ENCODE measurements around the gene TMEM54. TPM values are rescaled to one million over a fixed set of nuclear protein-coding genes. Genes with fewer than 3 reads are reported as not detected.

Gene TMEM54
- total and polyA plus RNA-seq, 9 of the 15 experiments (the other 6 are each of a cell fraction or from before 2014, with no cell fraction given) = 1.00 to 16.2 (median 8.2) TPM

DNA sequence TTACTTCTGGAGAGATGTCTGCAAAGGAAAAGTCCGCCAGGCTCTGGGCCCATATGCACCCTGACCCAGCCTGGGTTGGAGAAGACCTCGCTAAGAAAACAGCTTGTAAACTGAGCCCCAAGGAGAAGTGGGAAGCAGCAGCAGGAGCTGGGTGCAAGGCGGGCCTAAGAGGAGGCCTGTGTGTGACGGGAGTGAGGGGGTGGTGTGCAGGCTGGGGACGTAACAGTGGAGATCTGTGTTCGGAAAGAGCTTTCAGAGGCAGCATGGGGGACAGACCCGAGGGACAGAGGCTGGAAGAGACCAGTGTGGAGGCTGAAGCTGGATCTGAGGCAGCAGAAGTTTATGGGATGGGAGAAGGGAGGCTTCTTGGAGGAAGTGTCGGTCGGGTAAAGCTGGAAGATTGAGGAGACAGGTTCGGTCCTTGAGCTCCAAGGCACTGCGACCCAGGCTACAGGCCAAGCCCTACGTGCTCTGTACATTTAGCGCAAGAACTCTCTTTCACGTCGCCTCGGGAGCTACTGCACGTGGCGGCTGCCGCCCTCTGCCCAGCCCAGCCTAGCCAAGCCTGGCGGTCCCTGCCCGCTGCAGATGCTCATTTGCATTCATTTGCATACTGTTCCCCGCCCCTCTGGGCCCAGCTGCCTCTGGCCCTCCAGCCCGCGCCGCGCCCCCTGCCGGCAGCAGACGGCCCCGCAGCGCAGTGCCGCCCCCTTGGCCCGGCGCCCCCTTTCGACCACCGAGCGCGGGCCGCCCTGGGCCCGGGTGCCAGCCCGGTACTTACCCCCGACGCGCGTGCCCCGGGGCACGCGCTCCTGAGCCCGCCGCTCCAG, 8.6 kb downstream of the TMEM54 start (continued):
- TF ChIP-seq, protein P1, sequence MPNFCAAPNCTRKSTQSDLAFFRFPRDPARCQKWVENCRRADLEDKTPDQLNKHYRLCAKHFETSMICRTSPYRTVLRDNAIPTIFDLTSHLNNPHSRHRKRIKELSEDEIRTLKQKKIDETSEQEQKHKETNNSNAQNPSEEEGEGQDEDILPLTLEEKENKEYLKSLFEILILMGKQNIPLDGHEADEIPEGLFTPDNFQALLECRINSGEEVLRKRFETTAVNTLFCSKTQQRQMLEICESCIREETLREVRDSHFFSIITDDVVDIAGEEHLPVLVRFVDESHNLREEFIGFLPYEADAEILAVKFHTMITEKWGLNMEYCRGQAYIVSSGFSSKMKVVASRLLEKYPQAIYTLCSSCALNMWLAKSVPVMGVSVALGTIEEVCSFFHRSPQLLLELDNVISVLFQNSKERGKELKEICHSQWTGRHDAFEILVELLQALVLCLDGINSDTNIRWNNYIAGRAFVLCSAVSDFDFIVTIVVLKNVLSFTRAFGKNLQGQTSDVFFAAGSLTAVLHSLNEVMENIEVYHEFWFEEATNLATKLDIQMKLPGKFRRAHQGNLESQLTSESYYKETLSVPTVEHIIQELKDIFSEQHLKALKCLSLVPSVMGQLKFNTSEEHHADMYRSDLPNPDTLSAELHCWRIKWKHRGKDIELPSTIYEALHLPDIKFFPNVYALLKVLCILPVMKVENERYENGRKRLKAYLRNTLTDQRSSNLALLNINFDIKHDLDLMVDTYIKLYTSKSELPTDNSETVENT (CRISPR knock-in tag; IDR thresholded peaks at IDR 0.05) = no peak
- peak; percentile 90 for TF ChIP-seq CTBP1 (IDR thresholded peaks at IDR 0.05; ENCODE audit: borderline replicate concordance)
- no peak for TF ChIP-seq HNRNPH1 (optimal IDR thresholded peaks at IDR 0.05; ENCODE audit: low read depth, low read length)
- TF ChIP-seq SMAD4 (CRISPR knock-in tag; conservative IDR thresholded peaks at IDR 0.05) = peak; percentile 62; the same call in 1 of the 2 replicates
- no peak; a peak in 1 of 4 replicates for TF ChIP-seq MAZ (CRISPR knock-in tag; conservative IDR thresholded peaks at IDR 0.05 in 1 of 2, IDR thresholded peaks at IDR 0.05 in 1 of 2)
- no peak for TF ChIP-seq ZNF785 (CRISPR knock-in tag; IDR thresholded peaks at IDR 0.05)
- no peak for TF ChIP-seq ILK (tag; IDR thresholded peaks at IDR 0.05; ENCODE audit: borderline replicate concordance, low read depth)
- TF ChIP-seq, protein P2, sequence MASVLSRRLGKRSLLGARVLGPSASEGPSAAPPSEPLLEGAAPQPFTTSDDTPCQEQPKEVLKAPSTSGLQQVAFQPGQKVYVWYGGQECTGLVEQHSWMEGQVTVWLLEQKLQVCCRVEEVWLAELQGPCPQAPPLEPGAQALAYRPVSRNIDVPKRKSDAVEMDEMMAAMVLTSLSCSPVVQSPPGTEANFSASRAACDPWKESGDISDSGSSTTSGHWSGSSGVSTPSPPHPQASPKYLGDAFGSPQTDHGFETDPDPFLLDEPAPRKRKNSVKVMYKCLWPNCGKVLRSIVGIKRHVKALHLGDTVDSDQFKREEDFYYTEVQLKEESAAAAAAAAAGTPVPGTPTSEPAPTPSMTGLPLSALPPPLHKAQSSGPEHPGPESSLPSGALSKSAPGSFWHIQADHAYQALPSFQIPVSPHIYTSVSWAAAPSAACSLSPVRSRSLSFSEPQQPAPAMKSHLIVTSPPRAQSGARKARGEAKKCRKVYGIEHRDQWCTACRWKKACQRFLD (CRISPR knock-in tag; IDR thresholded peaks at IDR 0.05) = 0 out of 2 replicates have a peak, but pooled peaks have one; percentile 55
- TF ChIP-seq RAD21 (CRISPR knock-in tag; conservative IDR thresholded peaks at IDR 0.05 in 1 of 2, IDR thresholded peaks at IDR 0.05 in 1 of 2) = peak in 1 of 2 experiments; percentile 55; a peak in 2 of 4 replicates
- no peak for TF ChIP-seq BMI1 (IDR thresholded peaks at IDR 0.05; ENCODE audit: low read length)
- no peak for TF ChIP-seq ZNF766 (CRISPR knock-in tag; conservative IDR thresholded peaks at IDR 0.05)
- TF ChIP-seq NR2C2 (CRISPR knock-in tag; IDR thresholded peaks at IDR 0.05) = 0 out of 2 replicates have a peak, but pooled peaks have one; percentile 32
- no peak for TF ChIP-seq NR2C2 (tag; IDR thresholded peaks at IDR 0.05)
- TF ChIP-seq ZNF12 (CRISPR knock-in tag; IDR thresholded peaks at IDR 0.05) = no peak
- TF ChIP-seq, protein P3, sequence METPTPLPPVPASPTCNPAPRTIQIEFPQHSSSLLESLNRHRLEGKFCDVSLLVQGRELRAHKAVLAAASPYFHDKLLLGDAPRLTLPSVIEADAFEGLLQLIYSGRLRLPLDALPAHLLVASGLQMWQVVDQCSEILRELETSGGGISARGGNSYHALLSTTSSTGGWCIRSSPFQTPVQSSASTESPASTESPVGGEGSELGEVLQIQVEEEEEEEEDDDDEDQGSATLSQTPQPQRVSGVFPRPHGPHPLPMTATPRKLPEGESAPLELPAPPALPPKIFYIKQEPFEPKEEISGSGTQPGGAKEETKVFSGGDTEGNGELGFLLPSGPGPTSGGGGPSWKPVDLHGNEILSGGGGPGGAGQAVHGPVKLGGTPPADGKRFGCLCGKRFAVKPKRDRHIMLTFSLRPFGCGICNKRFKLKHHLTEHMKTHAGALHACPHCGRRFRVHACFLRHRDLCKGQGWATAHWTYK (CRISPR knock-in tag; IDR thresholded peaks at IDR 0.05) = 0 out of 2 replicates have a peak, but pooled peaks have one; percentile 34
- TF ChIP-seq, protein P4, sequence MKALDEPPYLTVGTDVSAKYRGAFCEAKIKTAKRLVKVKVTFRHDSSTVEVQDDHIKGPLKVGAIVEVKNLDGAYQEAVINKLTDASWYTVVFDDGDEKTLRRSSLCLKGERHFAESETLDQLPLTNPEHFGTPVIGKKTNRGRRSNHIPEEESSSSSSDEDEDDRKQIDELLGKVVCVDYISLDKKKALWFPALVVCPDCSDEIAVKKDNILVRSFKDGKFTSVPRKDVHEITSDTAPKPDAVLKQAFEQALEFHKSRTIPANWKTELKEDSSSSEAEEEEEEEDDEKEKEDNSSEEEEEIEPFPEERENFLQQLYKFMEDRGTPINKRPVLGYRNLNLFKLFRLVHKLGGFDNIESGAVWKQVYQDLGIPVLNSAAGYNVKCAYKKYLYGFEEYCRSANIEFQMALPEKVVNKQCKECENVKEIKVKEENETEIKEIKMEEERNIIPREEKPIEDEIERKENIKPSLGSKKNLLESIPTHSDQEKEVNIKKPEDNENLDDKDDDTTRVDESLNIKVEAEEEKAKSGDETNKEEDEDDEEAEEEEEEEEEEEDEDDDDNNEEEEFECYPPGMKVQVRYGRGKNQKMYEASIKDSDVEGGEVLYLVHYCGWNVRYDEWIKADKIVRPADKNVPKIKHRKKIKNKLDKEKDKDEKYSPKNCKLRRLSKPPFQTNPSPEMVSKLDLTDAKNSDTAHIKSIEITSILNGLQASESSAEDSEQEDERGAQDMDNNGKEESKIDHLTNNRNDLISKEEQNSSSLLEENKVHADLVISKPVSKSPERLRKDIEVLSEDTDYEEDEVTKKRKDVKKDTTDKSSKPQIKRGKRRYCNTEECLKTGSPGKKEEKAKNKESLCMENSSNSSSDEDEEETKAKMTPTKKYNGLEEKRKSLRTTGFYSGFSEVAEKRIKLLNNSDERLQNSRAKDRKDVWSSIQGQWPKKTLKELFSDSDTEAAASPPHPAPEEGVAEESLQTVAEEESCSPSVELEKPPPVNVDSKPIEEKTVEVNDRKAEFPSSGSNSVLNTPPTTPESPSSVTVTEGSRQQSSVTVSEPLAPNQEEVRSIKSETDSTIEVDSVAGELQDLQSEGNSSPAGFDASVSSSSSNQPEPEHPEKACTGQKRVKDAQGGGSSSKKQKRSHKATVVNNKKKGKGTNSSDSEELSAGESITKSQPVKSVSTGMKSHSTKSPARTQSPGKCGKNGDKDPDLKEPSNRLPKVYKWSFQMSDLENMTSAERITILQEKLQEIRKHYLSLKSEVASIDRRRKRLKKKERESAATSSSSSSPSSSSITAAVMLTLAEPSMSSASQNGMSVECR (CRISPR knock-in tag; IDR thresholded peaks at IDR 0.05) = peak; percentile 59; the same call in 1 of the 2 replicates

All from K562 (cell line).